Peyer's patch (tissue), 4 donors: ENCODE results near the gene CTF1.

Experiments
- CTCF ChIP-seq, 6 experiments: fragments of 450-650 bp in 4 of 6; fragments of 200-600 bp in 2 of 6; sonication (generic) in 1 of 6; IDR thresholded peaks; one replicate each; pipeline ENCODE4 v1.5.1; 2017 to 2019; ENCODE audit warnings: antibody characterized with exemption in 6 of 6, mild to moderate bottlenecking in 3 of 6, moderate library complexity in 1 of 6
- POLR2A ChIP-seq, 2 donors: fragments of 450-650 bp; IDR thresholded peaks; one replicate each; pipeline ENCODE4 v1.5.1; 2017; ENCODE audit warnings: antibody characterized with exemption in 2 of 2, mild to moderate bottlenecking in 2 of 2, moderate library complexity in 2 of 2

DNA sequence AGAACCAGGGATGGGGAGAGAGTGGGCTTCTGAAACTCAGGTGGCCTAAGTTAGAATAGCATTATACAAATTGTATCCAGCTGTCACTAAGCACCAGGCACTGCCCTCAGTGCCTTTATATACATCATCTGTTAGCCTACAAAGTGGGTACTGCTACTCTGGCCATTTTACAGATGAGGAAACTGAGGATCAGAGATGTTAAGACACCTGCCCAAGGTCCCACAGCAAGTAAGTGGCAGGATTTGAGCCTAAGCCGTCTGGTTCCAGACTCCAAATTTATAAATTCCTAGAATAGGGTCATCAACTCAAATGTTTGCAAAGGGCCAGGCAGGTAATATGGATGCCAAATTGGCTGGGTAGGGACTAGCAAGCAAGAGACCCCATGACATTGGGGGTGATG is 54.8 kb downstream of the CTF1 start:
- TF ChIP-seq CTCF (IDR thresholded peaks at IDR 0.05): no peak
- no peak for TF ChIP-seq POLR2A (IDR thresholded peaks at IDR 0.05)
